ENCODE measurements around the gene LIF.
A peak's percentile ranks its signal among the peaks of the same experiment; 100 is the strongest.

The LIF gene

DNA sequence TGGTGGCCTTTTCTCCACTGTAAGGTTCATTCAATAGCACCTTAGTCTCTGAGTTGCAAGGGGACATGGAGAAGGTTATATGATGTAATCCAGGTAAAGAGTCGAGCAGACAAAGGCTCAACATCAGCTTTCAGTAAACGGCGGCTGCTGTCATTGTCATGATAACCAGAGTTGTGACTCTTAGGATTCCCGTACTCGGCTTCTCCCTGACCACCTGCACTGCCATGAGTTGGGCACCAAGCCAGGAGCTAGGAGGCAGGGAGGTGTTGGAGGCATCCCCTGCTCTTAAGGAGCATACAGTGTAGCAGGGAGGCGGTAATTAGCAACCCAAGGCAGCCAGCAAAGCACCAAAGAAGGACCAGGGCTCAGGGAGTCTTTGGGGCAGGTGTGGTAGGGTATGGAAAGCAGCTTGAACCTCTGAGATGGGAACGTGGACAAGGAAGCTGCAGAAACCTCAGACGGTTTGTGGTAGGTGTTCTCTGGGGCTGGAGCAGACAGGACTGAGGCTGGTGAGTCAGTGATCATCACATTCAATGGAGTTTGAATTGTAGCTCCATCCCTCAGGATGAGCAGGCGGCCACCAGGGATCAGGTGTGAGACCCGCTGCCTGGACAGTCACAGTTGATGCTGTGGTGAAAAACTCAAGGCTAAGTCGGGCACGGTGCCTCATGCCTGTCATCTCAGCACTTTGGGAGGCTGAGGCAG lies 31.7 kb downstream of the LIF start:
- H3K36me3 ChIP-seq (ENCODE audit: control insufficient read depth, insufficient read depth, low read length): no peaks in the 10 kb centered on the region
- 69% methylated on average over 12 of the region's 12 CpGs for WGBS, 2 experiments
- no peaks in the 10 kb centered on the region for H3K9me3 ChIP-seq (ENCODE audit: control insufficient read depth, low read length)
- H3K27ac ChIP-seq (ENCODE audit: insufficient read depth, low read depth, low read length, poor library complexity, severe bottlenecking): no peak overlapping the region
- H3K4me3 ChIP-seq (ENCODE audit: insufficient read depth, low read depth, low read length): no peak overlapping the region
- H3K4me1 ChIP-seq (ENCODE audit: control insufficient read depth, insufficient read depth, low read length): peaks cover 8% of the 10 kb centered on the region
- no peaks in the 10 kb centered on the region for H3K27me3 ChIP-seq (ENCODE audit: control insufficient read depth, insufficient read depth, low read length, poor library complexity, severe bottlenecking)

DNA sequence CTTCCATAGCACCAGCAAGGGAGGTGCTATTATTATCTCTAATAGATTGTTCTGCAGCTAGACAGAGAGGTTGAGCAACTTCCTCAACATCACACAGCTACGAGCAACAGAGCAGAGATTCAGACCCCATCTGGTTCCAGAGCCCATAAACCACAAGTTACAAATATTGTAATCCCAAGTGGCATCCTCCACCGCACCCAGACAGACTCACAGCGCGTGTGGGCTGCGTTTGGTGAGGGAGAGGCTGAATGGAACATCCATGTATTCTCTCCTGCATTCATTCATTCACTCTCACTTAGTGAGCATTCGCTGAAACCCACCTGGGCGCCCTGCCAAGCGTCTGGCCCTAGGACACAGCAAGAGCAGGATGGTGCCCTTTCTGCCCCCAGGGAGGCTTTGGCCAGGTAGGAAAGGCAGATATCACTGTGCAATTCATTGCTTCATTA lies 33.5 kb downstream of the LIF start:
- Histone ChIP-seq H3K27ac (ENCODE audit: insufficient read depth, low read depth, low read length, poor library complexity, severe bottlenecking) (no peak overlapping the region), H3K36me3 (ENCODE audit: control insufficient read depth, insufficient read depth, low read length) (no peaks in the 10 kb centered on the region), H3K4me1 (ENCODE audit: control insufficient read depth, insufficient read depth, low read length) (peaks cover 16% of the 10 kb centered on the region), H3K27me3 (ENCODE audit: control insufficient read depth, insufficient read depth, low read length, poor library complexity, severe bottlenecking) (no peaks in the 10 kb centered on the region), H3K4me3 (ENCODE audit: insufficient read depth, low read depth, low read length) (no peak overlapping the region), H3K9me3 (ENCODE audit: control insufficient read depth, low read length) (no peaks in the 10 kb centered on the region)
- WGBS, 2 experiments: 91 to 96% methylated on average over 8 of the region's 8 CpGs

DNA sequence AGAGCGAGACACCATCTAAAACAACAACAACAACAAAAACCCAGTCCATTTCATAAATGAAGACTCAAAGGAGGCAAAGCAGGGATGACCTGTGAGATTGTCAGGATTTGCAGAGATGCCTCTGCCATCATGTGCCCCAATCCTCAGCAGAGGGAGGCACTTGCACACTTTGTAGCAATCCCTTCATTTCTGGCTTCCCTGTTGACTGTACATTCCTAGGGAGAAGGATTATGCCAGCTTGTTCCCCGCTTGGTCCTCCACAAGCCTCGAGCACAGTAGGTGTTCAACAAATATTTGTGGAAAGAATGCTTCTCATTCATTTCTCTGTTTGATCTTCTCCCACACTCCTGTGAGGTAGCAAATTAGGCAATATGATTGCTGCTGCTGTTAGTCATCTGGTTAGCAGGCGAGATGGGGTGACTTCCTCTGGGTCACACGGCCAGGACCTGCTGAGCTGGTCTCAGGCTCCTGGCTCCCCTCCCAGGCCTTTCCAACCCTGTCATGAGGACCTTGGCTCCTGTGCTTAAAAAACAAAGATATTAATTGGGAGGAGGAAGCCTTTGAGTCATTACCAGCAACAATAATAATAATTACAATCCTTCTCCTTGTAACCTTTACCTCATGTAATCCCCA lies 34.1 kb downstream of the LIF start:
- no peak overlapping the region for H3K4me3 ChIP-seq (ENCODE audit: insufficient read depth, low read depth, low read length)
- H3K4me1 ChIP-seq (ENCODE audit: control insufficient read depth, insufficient read depth, low read length): peaks cover 13% of the 10 kb centered on the region
- no peak overlapping the region for H3K27ac ChIP-seq (ENCODE audit: insufficient read depth, low read depth, low read length, poor library complexity, severe bottlenecking)
- WGBS, 2 experiments: 78 to 81% methylated on average over 5 of the region's 5 CpGs
- H3K27me3 ChIP-seq (ENCODE audit: control insufficient read depth, insufficient read depth, low read length, poor library complexity, severe bottlenecking): no peaks in the 10 kb centered on the region
- H3K9me3 ChIP-seq (ENCODE audit: control insufficient read depth, low read length): no peaks in the 10 kb centered on the region
- no peaks in the 10 kb centered on the region for H3K36me3 ChIP-seq (ENCODE audit: control insufficient read depth, insufficient read depth, low read length)

DNA sequence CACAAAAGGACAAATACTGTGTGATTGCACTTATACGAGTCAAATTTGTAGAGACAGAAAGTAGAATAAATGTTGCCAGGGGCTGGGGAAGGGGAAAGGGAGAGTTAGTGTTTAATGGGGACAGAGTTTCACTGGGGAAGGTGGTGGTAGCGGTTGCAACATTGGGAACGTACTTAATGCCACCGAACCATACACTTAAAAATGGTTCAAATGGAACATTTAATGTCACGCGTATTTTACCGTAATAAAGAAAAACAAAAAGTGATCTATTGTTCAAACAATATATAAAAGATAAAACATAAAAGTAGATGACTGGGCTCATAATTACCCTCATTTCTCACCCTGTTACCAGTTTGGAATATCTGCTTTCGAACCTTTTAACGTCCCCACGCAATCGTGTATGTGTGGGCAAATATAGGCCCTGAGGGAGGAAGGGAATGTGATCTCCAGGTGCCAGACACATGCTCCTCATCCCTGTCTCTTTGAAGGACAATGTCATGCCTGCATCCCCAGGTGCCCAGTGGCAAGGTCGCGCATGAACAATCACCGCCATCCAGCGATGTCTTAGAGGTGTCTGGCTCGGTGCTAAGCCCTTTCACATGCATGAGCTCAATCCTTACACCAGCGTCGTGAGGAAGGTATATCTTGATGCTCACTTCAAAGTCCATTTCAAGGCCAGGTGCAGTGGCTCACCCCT lies 35.3 kb downstream of the LIF start:
- Histone ChIP-seq H3K4me1 (ENCODE audit: control insufficient read depth, insufficient read depth, low read length) (peaks cover 13% of the 10 kb centered on the region), H3K4me3 (ENCODE audit: insufficient read depth, low read depth, low read length) (no peak overlapping the region), H3K9me3 (ENCODE audit: control insufficient read depth, low read length) (no peaks in the 10 kb centered on the region), H3K27me3 (ENCODE audit: control insufficient read depth, insufficient read depth, low read length, poor library complexity, severe bottlenecking) (no peaks in the 10 kb centered on the region), H3K36me3 (ENCODE audit: control insufficient read depth, insufficient read depth, low read length) (no peaks in the 10 kb centered on the region), H3K27ac (ENCODE audit: insufficient read depth, low read depth, low read length, poor library complexity, severe bottlenecking) (no peak overlapping the region)
- WGBS, 2 experiments: 91 to 94% methylated on average over 15 to 17 of the region's 18 CpGs

DNA sequence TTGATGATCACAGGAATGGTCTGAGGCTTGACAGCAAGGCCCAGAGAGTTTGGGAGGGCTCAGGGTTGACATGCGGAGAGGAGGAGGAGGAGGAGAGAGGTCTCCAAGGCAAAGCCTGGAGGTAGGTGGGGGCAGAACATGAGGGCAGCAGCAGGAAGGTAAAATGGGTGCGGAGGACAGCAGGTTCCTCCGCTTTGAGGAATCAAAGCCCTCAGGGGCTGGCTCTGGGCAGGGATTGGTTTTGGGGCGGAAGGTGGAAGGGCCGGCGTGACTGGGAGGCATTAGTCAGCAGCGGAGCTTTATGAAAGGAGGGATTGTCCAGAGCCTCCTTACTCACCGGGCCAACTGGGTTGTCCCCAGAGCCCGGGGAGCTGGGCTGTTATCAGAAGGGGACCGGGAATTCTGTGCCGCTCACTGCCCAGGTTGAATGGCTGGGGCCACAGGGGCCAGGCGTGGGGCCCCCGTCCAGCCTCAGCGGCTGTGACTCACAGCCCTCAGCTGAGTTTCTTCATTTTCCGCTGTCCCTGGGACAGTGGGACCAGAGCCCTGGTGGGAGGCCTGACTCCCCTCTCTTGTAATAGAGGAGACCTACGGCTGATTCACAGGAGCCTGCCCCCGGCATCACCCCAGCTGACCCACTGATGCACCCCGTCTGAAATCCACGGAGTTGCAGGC lies 36.2 kb downstream of the LIF start:
- no peak overlapping the region for H3K4me3 ChIP-seq (ENCODE audit: insufficient read depth, low read depth, low read length)
- 77 to 83% methylated on average over 19 of the region's 19 CpGs for WGBS, 2 experiments
- no peaks in the 10 kb centered on the region for H3K27me3 ChIP-seq (ENCODE audit: control insufficient read depth, insufficient read depth, low read length, poor library complexity, severe bottlenecking)
- peaks cover 13% of the 10 kb centered on the region for H3K4me1 ChIP-seq (ENCODE audit: control insufficient read depth, insufficient read depth, low read length)
- H3K27ac ChIP-seq (ENCODE audit: insufficient read depth, low read depth, low read length, poor library complexity, severe bottlenecking): no peak overlapping the region
- H3K9me3 ChIP-seq (ENCODE audit: control insufficient read depth, low read length): no peaks in the 10 kb centered on the region
- no peaks in the 10 kb centered on the region for H3K36me3 ChIP-seq (ENCODE audit: control insufficient read depth, insufficient read depth, low read length)

DNA sequence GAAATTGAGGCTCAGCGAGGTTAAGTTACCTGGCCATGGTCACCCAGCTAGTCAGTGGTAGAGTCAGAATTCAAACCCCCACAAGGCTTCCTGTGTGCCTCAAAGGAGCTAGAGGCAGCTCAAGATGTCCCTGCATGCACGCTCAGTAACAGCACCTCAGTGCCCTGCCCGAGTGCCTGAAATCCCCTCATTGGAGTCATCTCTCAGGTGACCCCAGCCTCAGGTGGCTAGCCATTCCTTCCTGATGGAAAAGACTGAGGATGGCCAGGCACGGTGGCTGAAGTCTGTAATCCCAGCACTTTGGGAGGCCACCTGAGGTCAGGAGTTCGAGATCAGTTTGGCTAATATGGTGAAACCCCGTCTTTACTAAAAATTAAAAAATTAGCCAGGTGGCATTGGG lies 36.9 kb downstream of the LIF start:
- Histone ChIP-seq H3K27me3 (ENCODE audit: control insufficient read depth, insufficient read depth, low read length, poor library complexity, severe bottlenecking) (no peaks in the 10 kb centered on the region), H3K4me3 (ENCODE audit: insufficient read depth, low read depth, low read length) (no peak overlapping the region), H3K4me1 (ENCODE audit: control insufficient read depth, insufficient read depth, low read length) (peaks cover 13% of the 10 kb centered on the region), H3K27ac (ENCODE audit: insufficient read depth, low read depth, low read length, poor library complexity, severe bottlenecking) (no peak overlapping the region), H3K9me3 (ENCODE audit: control insufficient read depth, low read length) (no peaks in the 10 kb centered on the region), H3K36me3 (ENCODE audit: control insufficient read depth, insufficient read depth, low read length) (no peaks in the 10 kb centered on the region)
- 91 to 94% methylated on average over 6 of the region's 6 CpGs for WGBS, 2 experiments

DNA sequence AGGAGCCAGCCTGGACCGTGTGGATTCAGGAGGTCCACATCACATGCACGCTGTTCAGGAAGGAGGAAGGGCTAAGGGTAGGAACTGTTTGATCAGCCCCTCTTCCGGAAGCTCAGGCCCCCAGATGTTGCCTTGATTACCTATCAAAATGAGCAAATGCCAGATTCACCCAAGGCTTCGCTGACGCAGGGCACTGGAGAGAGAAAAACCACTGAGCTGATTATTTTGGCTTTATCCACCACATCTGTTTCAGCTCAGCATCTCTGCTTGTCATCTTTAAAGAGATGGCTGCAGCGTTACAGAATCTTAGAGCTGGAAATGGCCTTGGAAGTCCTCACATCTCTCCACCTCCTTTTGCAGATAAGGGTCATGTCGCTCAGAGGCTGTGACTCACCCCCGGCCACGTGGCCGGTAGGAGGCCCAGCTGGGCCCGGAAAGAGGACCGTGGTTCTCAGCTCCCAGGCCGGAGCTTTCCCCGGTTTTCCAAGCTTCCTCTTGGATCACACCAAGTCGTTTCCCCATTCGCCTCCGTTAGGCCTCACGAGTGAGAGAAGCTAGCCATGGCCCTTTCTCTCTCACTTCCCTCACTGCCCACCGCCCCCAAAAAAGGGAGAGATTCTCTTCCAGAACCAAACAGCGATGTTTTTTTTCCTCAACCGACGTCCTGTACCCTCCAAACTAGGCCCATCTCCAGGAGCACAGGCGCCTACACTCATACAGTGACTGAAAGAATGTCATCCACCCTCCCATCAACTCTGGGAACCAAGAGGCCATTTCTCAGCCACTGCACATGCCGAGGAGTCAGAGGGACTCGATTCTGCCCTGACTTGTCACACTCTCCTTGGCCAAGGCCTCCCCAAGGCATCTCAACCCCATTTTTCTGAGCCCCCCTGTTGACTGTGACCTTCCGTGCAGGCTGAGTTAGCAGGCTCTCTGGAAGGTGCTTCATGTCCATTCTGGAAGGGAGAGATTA lies 37.6 kb downstream of the LIF start:
- Histone ChIP-seq H3K4me1 (ENCODE audit: control insufficient read depth, insufficient read depth, low read length) (peaks cover 13% of the 10 kb centered on the region), H3K9me3 (ENCODE audit: control insufficient read depth, low read length) (no peaks in the 10 kb centered on the region), H3K36me3 (ENCODE audit: control insufficient read depth, insufficient read depth, low read length) (no peaks in the 10 kb centered on the region), H3K27ac (ENCODE audit: insufficient read depth, low read depth, low read length, poor library complexity, severe bottlenecking) (no peak overlapping the region), H3K27me3 (ENCODE audit: control insufficient read depth, insufficient read depth, low read length, poor library complexity, severe bottlenecking) (no peaks in the 10 kb centered on the region), H3K4me3 (ENCODE audit: insufficient read depth, low read depth, low read length) (no peak overlapping the region)
- 81 to 83% methylated on average over 26 of the region's 26 CpGs for WGBS, 2 experiments

DNA sequence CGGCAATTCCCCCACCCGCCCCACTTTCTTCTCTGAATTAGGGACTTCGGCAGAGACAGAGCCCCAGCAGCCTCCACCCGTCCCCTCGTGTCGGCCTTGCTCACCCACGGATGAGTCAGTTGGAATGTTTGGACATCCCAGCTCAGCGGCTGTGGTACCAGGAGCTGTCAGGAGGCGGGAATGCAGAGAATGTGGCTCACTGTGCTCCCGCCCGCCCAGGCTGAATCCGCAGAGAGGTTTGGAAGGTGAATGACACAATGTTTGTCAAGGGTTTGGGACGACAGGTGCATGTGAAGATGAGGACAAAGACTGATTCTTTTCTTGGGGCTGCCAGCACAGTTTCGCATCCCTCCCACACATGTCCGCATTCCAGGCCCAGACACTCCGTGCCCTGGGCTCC lies 39.6 kb downstream of the LIF start:
- peak overlapping the region; percentile 46 for H3K27ac ChIP-seq (ENCODE audit: insufficient read depth, low read depth, low read length, poor library complexity, severe bottlenecking)
- 44 to 45% methylated on average over 16 of the region's 16 CpGs for WGBS, 2 experiments
- no peaks in the 10 kb centered on the region for H3K36me3 ChIP-seq (ENCODE audit: control insufficient read depth, insufficient read depth, low read length)
- no peak overlapping the region for H3K4me3 ChIP-seq (ENCODE audit: insufficient read depth, low read depth, low read length)
- H3K4me1 ChIP-seq (ENCODE audit: control insufficient read depth, insufficient read depth, low read length): peaks cover 13% of the 10 kb centered on the region
- H3K9me3 ChIP-seq (ENCODE audit: control insufficient read depth, low read length): no peaks in the 10 kb centered on the region
- H3K27me3 ChIP-seq (ENCODE audit: control insufficient read depth, insufficient read depth, low read length, poor library complexity, severe bottlenecking): no peaks in the 10 kb centered on the region

DNA sequence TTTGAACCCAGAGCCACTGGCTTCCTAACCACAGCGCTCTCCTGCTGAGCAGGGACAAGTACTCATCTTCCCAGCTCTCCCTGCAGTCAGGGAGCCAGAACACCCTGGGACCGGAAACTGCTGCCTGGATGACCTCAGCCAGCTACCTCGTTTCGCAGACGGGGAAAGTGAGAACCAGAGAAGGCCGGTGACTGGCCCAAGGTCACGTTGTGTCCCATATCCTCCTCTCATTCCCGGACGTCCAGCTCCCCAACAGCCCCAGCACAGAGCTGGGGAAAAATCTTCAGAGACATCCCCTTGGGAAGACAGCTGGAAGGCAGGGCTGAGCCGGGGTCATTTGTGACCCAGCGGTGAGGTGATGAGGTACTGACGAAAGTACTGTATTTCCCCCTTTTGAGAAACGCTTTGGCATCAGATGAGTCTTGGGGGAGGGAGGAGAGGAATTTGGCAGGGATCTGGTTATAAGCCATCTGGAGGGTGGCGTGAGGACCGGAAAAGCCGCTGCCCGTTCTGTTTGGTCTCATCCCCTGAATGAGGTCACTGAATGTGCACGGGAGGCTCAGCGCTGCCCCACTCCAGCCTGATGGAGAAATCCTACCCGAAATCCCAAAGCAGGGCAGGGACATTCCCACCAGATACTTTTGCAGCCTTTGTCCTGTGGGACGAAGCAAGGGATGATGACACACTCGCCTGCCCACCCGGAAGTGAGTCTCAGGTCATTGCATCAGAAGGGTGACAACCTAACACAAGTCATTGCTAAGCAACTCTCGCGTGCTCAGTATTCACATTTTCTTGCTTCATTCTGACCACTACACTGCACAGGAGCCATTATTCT lies 41.1 kb downstream of the LIF start:
- Histone ChIP-seq H3K4me1 (ENCODE audit: control insufficient read depth, insufficient read depth, low read length) (peaks cover 11% of the 10 kb centered on the region), H3K27ac (ENCODE audit: insufficient read depth, low read depth, low read length, poor library complexity, severe bottlenecking) (no peak overlapping the region)
- WGBS, 2 experiments: 89 to 90% methylated on average over 25 of the region's 25 CpGs

More for the DNA sequence above, 41.1 kb downstream of the LIF start:
- H3K4me3 ChIP-seq (ENCODE audit: insufficient read depth, low read depth, low read length): no peak overlapping the region
- no peaks in the 10 kb centered on the region for H3K9me3 ChIP-seq (ENCODE audit: control insufficient read depth, low read length)
- no peaks in the 10 kb centered on the region for H3K27me3 ChIP-seq (ENCODE audit: control insufficient read depth, insufficient read depth, low read length, poor library complexity, severe bottlenecking)
- H3K36me3 ChIP-seq (ENCODE audit: control insufficient read depth, insufficient read depth, low read length): no peaks in the 10 kb centered on the region

All from ectodermal cell (in vitro differentiated cells).